Smooth muscle cell (in vitro differentiated cells): ENCODE results near the gene B4GALNT4. TPM values are rescaled to one million over a fixed set of nuclear protein-coding genes. Genes with fewer than 3 reads are reported as not detected.

Source experiments
- DNase-seq: peaks from one replicate; lab custom pipeline; 2025; ENCODE audit not compliant: unreplicated experiment; lab: John Stamatoyannopoulos, UW
- H2AFZ ChIP-seq: fragments of 200-600 bp; sonication (generic); 2 replicates; pipeline ENCODE4 v1.6.0; 2016; ENCODE audit warnings: antibody characterized with exemption, low read depth, mild to moderate bottlenecking
- H3F3A ChIP-seq: fragments of 200-600 bp; sonication (generic); 2 replicates; pipeline ENCODE4 v1.6.0; 2017; ENCODE audit warnings: antibody characterized with exemption, low read depth
- H3K27ac ChIP-seq: fragments of 200-600 bp; sonication (generic); 2 replicates; pipeline ENCODE4 v1.5.1; 2016; ENCODE audit warnings: low read depth, mild to moderate bottlenecking
- H3K27me3 ChIP-seq: fragments of 200-600 bp; sonication (generic); 2 replicates; pipeline ENCODE4 v1.6.1; 2016; ENCODE audit warnings: low read depth, mild to moderate bottlenecking
- H3K36me3 ChIP-seq: fragments of 200-600 bp; sonication (generic); 2 replicates; pipeline ENCODE4 v1.5.1; 2016; ENCODE audit warnings: low read depth
- H3K4me1 ChIP-seq: fragments of 200-600 bp; sonication (generic); 2 replicates; pipeline ENCODE4 v1.5.1; 2016; ENCODE audit warnings: low read depth
- H3K4me2 ChIP-seq: fragments of 200-600 bp; sonication (generic); 2 replicates; pipeline ENCODE4 v1.6.0; 2016; ENCODE audit warnings: mild to moderate bottlenecking
- H3K4me3 ChIP-seq: fragments of 200-600 bp; sonication (generic); 2 replicates; pipeline ENCODE4 v1.5.1; 2016; ENCODE audit warnings: mild to moderate bottlenecking
- H3K79me2 ChIP-seq: fragments of 200-600 bp; sonication (generic); 2 replicates; pipeline ENCODE4 v1.6.0; 2016; ENCODE audit warnings: low read depth, mild to moderate bottlenecking
- H3K9ac ChIP-seq: fragments of 200-600 bp; sonication (generic); 2 replicates; pipeline ENCODE4 v1.6.0; 2016; ENCODE audit warnings: low read depth
- H3K9me3 ChIP-seq: fragments of 200-600 bp; sonication (generic); replicated peaks from 2 replicates; pipeline ENCODE4 v1.5.1; 2016; ENCODE audit warnings: low read depth
- H4K20me1 ChIP-seq: fragments of 200-600 bp; sonication (generic); 2 replicates; pipeline ENCODE4 v1.6.0; 2016; ENCODE audit warnings: low read depth
- CTCF ChIP-seq: fragments of 200-600 bp; sonication (generic); IDR thresholded peaks from 2 replicates; pipeline ENCODE4 v1.5.1; 2017; ENCODE audit warnings: borderline replicate concordance, mild to moderate bottlenecking, antibody characterized with exemption; ENCODE audit not compliant: insufficient read depth, poor library complexity, severe bottlenecking
- WGBS: methylation state at CpG from one replicate; pipeline ENCODE4 v1.1.7; 2016; ENCODE audit warnings: low lambda C conversion rate; 5-methylcytosine and 5-hydroxymethylcytosine counted together
- polyA plus RNA-seq: library from polyadenylated mRNA; unstranded; fragments of >200 nt; fragmentation: Nextera tagmentation; extraction: Ambion mirVana; gene quantifications from 2 replicates; pipeline ENCODE4 v1.2.1, GENCODE V29; 2016
- total RNA-seq: library from RNA; depleted of rRNA; stranded (reverse); fragments of >200 nt; gene quantifications from 2 replicates; pipeline ENCODE4 v1.2.3, GENCODE V29; 2014

Gene B4GALNT4
- total and polyA plus RNA-seq, 2 experiments from 2014 or later, result 21.9 to 45.8 TPM

- WGBS, result 51% methylated on average over 5 of the region's 5 CpGs
- Histone ChIP-seq H3K27me3 (peaks cover 4% of the 10 kb centered on the region), H3K27ac (no peak overlapping the region), H3K4me1 (peaks cover 18% of the 10 kb centered on the region), H2AFZ (no peak overlapping the region), H3F3A (peaks cover 6% of the 10 kb centered on the region), H3K9me3 (no peaks in the 10 kb centered on the region), H3K4me2 (no peak overlapping the region), H3K79me2 (no peaks in the 10 kb centered on the region), H3K9ac (no peak overlapping the region), H3K36me3 (no peaks in the 10 kb centered on the region), H4K20me1 (no peaks in the 10 kb centered on the region), H3K4me3 (no peak overlapping the region)
- no peak for TF ChIP-seq CTCF
- DNase-seq, result no peak
Observed at GRCh38 chr11:340539-341512, 28.5 kb upstream of the B4GALNT4 start.

- no peaks in the 10 kb centered on the region for H3K79me2 ChIP-seq
- 86% methylated on average over 3 of the region's 3 CpGs for WGBS
- no peaks in the 10 kb centered on the region for H4K20me1 ChIP-seq
- no peak overlapping the region for H3K4me3 ChIP-seq
- H3K4me2 ChIP-seq, result no peak overlapping the region
- DNase-seq, result no peak
- H3K9me3 ChIP-seq, result no peaks in the 10 kb centered on the region
- no peak overlapping the region for H3K9ac ChIP-seq
- H3K4me1 ChIP-seq, result peaks cover 5% of the 10 kb centered on the region
- TF ChIP-seq CTCF, result no peak
- peak overlapping the region; percentile 82 for H2AFZ ChIP-seq
- H3K27ac ChIP-seq, result peak overlapping the region; percentile 8
- H3K36me3 ChIP-seq, result no peaks in the 10 kb centered on the region
- H3K27me3 ChIP-seq, result peaks cover 4% of the 10 kb centered on the region
- peaks cover 6% of the 10 kb centered on the region for H3F3A ChIP-seq
Observed at GRCh38 chr11:342328-342727, 27.0 kb upstream of the B4GALNT4 start.

- Histone ChIP-seq H3K4me2 (no peak overlapping the region), H4K20me1 (no peaks in the 10 kb centered on the region), H2AFZ (no peak overlapping the region), H3K27ac (no peak overlapping the region), H3K4me3 (no peak overlapping the region), H3K79me2 (no peaks in the 10 kb centered on the region), H3K36me3 (no peaks in the 10 kb centered on the region), H3F3A (peaks cover 6% of the 10 kb centered on the region), H3K9me3 (no peaks in the 10 kb centered on the region), H3K9ac (no peak overlapping the region), H3K27me3 (no peaks in the 10 kb centered on the region), H3K4me1 (peaks cover 5% of the 10 kb centered on the region)
- WGBS, result 95% methylated on average over 11 of the region's 11 CpGs
- no peak for DNase-seq
- TF ChIP-seq CTCF, result no peak
Observed at GRCh38 chr11:344836-345578, 24.3 kb upstream of the B4GALNT4 start.
